Left lung (tissue), 10 donors: Measurements from ENCODE around the gene ZNF467. TPM values are rescaled to one million over a fixed set of nuclear protein-coding genes. Genes with fewer than 3 reads are reported as not detected.

Source experiments
- ATAC-seq: fragments of 200-7000 bp; cut with Tn5 transposase; one replicate; pipeline ENCODE4 v1.9.1; 2020; ENCODE audit warnings: moderate library complexity
- DNase-seq, 4 donors: peaks; one replicate each; pipeline ENCODE4 v3.0.0-alpha.2; 2013 to 2020
- H3K27ac ChIP-seq, 2 donors: fragments of 200-600 bp; sonication (generic) in 1 of 2; one replicate each; pipeline versions ENCODE4 v1.5.0 to v1.8.0; 2020 to 2021
- H3K27me3 ChIP-seq, 2 donors: fragments of 200-600 bp; sonication (generic) in 1 of 2; one replicate each; pipeline versions ENCODE4 v1.5.0 to v1.8.0; 2020 to 2021
- H3K36me3 ChIP-seq, 2 donors: fragments of 200-600 bp; sonication (generic) in 1 of 2; one replicate each; pipeline versions ENCODE4 v1.5.0 to v1.8.0; 2020 to 2021
- H3K4me1 ChIP-seq, 2 donors: fragments of 200-600 bp; one replicate each; pipeline ENCODE4 v1.8.0; 2021
- H3K4me3 ChIP-seq, 2 donors: fragments of 200-600 bp; sonication (generic) in 1 of 2; one replicate each; pipeline versions ENCODE4 v1.5.0 to v1.8.0; 2020 to 2021; ENCODE audit warnings: mild to moderate bottlenecking in 1 of 2
- H3K9me3 ChIP-seq, 2 donors: fragments of 200-600 bp; sonication (generic) in 1 of 2; one replicate each; pipeline versions ENCODE4 v1.5.0 to v1.8.0; 2020 to 2021
- intact Hi-C, 2 donors: fragments of 100-400 bp; cut with DNase I; formaldehyde crosslinking; loops; one replicate each; pipeline versions ENCODE4 v1.11.2 to v1.14.2; 2022
- polyA plus RNA-seq, 6 donors: library from polyadenylated mRNA; unstranded; fragments of 120-200 nt; gene quantifications; one replicate each; pipeline ENCODE4 v1.2.1, GENCODE V29; 2013; ENCODE audit not compliant: insufficient read length in 6 of 6
- total RNA-seq, 2 donors: library from RNA; stranded (reverse); fragmentation: NEBNext Ultra II Directional; extraction: Animal tissue kit (Norgen Biotek cat#: 25700); gene quantifications; one replicate each; pipeline ENCODE4 v1.2.1, GENCODE V29; 2021
- TF ChIP-seq, protein P1 (sequence below), 2 donors: fragments of 200-600 bp; sonication (generic) in 1 of 2; IDR thresholded peaks; one replicate each; pipeline versions ENCODE4 v1.5.0 to v1.8.0; 2021; ENCODE audit warnings: antibody characterized with exemption in 2 of 2
- donor health status: DM: no; HTN: yes; CAD: no.
- donor health status: DM: no; HTN: no; CAD: no.

ZNF467 gene
- total and polyA plus RNA-seq, 8 donors, result 20.8 to 36.9 (median 29.3) TPM

DNA sequence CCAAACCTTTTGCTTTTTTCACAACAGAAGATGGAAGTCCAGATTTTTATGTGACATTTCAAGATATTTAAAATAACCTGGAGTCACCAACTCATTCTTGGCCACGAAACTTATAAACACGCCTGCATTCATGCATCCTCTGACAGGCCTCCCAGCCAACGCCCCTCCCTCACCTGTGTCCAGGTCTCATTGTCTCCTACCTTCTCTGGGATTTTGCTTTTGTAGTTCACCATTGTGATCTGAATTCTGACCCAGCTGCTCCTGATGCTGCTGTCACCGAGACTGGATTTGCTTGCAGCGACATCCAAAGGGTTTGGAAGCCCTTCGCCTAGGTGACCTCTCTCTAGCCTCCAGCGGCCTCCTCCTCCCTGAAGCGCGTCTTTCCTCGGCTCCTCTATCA is 10.8 kb downstream of the ZNF467 start:
- Histone ChIP-seq H3K4me3 (no peak overlapping the region), H3K27ac (no peak overlapping the region), H3K36me3 (peaks cover 0 to 38% of the 10 kb centered on the region in 2 donors), H3K9me3 (no peaks in the 10 kb centered on the region), H3K4me1 (no peaks in the 10 kb centered on the region), H3K27me3 (no peaks in the 10 kb centered on the region)
- TF ChIP-seq, protein P1, sequence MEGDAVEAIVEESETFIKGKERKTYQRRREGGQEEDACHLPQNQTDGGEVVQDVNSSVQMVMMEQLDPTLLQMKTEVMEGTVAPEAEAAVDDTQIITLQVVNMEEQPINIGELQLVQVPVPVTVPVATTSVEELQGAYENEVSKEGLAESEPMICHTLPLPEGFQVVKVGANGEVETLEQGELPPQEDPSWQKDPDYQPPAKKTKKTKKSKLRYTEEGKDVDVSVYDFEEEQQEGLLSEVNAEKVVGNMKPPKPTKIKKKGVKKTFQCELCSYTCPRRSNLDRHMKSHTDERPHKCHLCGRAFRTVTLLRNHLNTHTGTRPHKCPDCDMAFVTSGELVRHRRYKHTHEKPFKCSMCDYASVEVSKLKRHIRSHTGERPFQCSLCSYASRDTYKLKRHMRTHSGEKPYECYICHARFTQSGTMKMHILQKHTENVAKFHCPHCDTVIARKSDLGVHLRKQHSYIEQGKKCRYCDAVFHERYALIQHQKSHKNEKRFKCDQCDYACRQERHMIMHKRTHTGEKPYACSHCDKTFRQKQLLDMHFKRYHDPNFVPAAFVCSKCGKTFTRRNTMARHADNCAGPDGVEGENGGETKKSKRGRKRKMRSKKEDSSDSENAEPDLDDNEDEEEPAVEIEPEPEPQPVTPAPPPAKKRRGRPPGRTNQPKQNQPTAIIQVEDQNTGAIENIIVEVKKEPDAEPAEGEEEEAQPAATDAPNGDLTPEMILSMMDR (IDR thresholded peaks at IDR 0.05), result no peak
- DNase-seq (peak in 1 of 4 donors; percentile 39), ATAC-seq (no peak)
- intact Hi-C loops, result no loop called here

DNA sequence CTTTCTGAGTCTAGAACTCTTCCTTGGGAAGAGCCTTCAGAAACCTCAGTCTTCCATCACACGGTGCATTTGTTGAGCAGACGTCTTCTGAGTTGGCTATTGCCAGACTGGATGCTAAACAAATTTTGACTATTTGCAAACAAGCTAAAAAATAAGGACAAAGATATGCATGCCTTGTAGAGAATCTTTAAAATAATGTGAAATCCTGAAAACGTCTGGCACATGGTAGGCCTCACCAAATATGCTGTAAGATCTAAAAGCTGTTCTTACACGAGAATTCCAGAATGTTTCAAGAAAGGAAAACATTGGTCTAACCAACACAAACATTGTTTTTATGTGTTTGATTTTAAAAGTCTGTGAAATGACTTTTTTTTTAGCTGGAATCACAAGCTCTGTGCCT is 11.3 kb downstream of the ZNF467 start:
- H3K36me3 ChIP-seq, result peaks cover 0 to 33% of the 10 kb centered on the region in 2 donors
- TF ChIP-seq, protein P1 (IDR thresholded peaks at IDR 0.05), result no peak
- H3K27ac ChIP-seq, result no peak overlapping the region
- H3K4me3 ChIP-seq, result no peak overlapping the region
- H3K27me3 ChIP-seq, result no peaks in the 10 kb centered on the region
- H3K4me1 ChIP-seq, result no peaks in the 10 kb centered on the region
- intact Hi-C loops, result no loop called here
- no peak for ATAC-seq
- no peaks in the 10 kb centered on the region for H3K9me3 ChIP-seq
- DNase-seq, result no peak

DNA sequence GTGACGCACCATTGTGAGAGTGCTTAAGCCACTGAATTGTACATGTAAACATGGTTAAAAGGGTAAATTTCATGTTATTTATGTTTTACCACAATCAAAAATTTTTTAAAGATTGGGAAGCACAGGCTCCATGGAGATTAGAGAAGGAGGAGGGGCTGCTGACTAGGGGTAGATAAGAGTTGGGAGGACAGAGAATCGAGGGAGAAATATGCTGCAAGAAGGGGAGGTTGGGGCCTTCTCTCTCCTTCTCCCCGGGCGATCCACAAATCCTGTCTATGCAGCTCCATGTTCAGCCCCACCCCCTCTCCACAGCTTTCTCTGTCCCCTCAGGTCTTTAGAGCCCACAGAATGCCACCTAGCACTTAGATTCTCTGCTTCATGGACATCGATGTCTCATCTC is 12.1 kb downstream of the ZNF467 start:
- TF ChIP-seq, protein P1 (IDR thresholded peaks at IDR 0.05), result no peak
- H3K27me3 ChIP-seq, result no peaks in the 10 kb centered on the region
- no peaks in the 10 kb centered on the region for H3K4me1 ChIP-seq
- peaks cover 0 to 25% of the 10 kb centered on the region in 2 donors for H3K36me3 ChIP-seq
- H3K4me3 ChIP-seq, result no peak overlapping the region
- ATAC-seq, result no peak
- H3K27ac ChIP-seq, result no peak overlapping the region
- no peaks in the 10 kb centered on the region for H3K9me3 ChIP-seq
- no peak for DNase-seq
- intact Hi-C loops, result no loop called here

DNA sequence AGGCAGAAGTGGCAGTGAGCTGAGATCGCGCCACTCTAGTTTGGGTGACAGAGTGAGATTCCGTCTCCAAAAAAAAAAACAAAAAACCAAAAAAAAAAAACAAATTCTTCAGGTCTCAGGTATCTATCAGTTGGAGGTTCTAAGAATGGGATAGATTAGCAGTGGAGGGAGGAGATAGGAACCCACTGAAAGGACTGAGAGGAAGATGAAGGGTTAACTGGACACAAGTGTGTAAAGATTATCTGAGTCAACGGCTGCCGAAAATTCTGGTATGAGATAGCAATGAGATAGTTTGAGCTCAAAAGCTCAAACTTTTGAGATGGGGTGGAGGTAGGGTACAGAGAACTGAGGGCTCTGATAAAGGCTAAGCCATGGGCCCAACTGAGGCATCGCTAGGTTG is 12.8 kb downstream of the ZNF467 start:
- ATAC-seq, result no peak
- H3K36me3 ChIP-seq, result peaks cover 0 to 17% of the 10 kb centered on the region in 2 donors

DNA sequence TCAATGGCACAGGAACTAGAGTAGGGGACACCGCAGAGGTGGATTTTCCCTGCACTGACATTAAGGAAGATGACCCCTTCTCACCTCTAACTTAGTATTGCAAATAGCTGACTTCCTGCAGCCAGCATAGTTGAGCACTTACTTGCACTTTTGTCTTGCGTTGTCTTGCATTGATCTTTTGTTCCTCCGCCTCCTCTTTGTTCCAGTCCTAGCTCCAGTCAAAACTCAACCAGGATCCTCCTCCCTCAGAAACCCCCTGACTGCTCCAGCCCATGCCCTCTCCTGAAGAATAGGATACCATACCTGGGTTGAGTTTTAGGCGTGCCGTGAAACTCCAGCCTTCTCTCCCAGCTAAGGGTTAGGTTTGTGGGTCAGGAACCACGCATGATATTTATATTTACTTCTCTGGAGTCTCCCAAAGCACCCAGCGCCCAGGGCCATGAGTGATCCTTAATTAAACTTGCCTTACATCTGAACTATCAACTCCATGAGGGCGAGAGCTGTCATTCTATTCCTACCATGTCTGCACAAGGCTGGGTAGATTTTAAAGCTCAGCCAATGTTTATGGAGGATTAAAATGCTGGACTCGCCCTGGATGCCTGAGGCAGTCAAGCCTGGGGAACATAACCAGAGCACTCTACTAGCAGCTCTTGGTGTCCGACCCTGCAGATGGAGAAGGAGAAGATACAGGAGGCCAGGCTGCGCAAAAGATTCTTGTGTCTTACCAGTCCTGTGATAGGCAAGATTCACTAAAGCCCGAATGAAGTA is 14.1 kb downstream of the ZNF467 start:
- H3K4me1 ChIP-seq, result no peaks in the 10 kb centered on the region
- no peaks in the 10 kb centered on the region for H3K27me3 ChIP-seq
- intact Hi-C loops, result no loop called here
- no peaks in the 10 kb centered on the region for H3K9me3 ChIP-seq
- H3K36me3 ChIP-seq, result peaks cover 0 to 5% of the 10 kb centered on the region in 2 donors
- no peak overlapping the region for H3K4me3 ChIP-seq
- H3K27ac ChIP-seq, result no peak overlapping the region
- ATAC-seq (no peak), DNase-seq (no peak)
- TF ChIP-seq, protein P1 (IDR thresholded peaks at IDR 0.05), result no peak

More for the DNA sequence above, 12.8 kb downstream of the ZNF467 start:
- no peak for DNase-seq
- intact Hi-C loops, result no loop called here
- no peaks in the 10 kb centered on the region for H3K9me3 ChIP-seq
- no peak overlapping the region for H3K4me3 ChIP-seq
- no peaks in the 10 kb centered on the region for H3K27me3 ChIP-seq
- TF ChIP-seq, protein P1 (IDR thresholded peaks at IDR 0.05), result no peak
- H3K27ac ChIP-seq, result no peak overlapping the region
- no peaks in the 10 kb centered on the region for H3K4me1 ChIP-seq
